A673 (cell line): ENCODE results near the gene TNKS1BP1. TPM values are rescaled to one million over a fixed set of nuclear protein-coding genes. Genes with fewer than 3 reads are reported as not detected.

Source experiments
- BruUV-seq: library from RNA; stranded (reverse); fragments of 400-500 nt; replicated peaks from 2 replicates; lab custom pipeline; 2021; lab: Mats Ljungman, UMichigan
- CTCF ChIA-PET: fragments of 300-600 bp; sonication (Branson Sonifier 250); formaldehyde crosslinking; loops from one replicate; lab custom pipeline; 2022; ENCODE audit warnings: antibody characterized with exemption; lab: Charles Lee
- POLR2A ChIA-PET: fragments of 300-600 bp; sonication (Branson Sonifier 250); formaldehyde crosslinking; loops from one replicate; lab custom pipeline; 2022; ENCODE audit warnings: antibody characterized with exemption; ENCODE audit not compliant: low non-redundant PET; lab: Charles Lee
- DNase-seq: peaks from one replicate; pipeline ENCODE4 v3.0.0-alpha.2; 2015; ENCODE audit warnings: low spot score
- H3K27ac ChIP-seq: fragments of 200-600 bp; sonication (generic); 2 replicates; pipeline ENCODE4 v1.5.1; 2016; ENCODE audit warnings: mixed run types, low read depth, mild to moderate bottlenecking, mixed read lengths, antibody characterized with exemption, low read length; ENCODE audit not compliant: poor library complexity, severe bottlenecking
- H3K27me3 ChIP-seq: fragments of 200-600 bp; sonication (generic); replicated peaks from 2 replicates; pipeline ENCODE4 v1.6.1; 2017; ENCODE audit warnings: mixed run types, low read depth, mild to moderate bottlenecking, mixed read lengths, antibody characterized with exemption, low read length; ENCODE audit not compliant: insufficient read depth, poor library complexity
- H3K36me3 ChIP-seq: fragments of 200-600 bp; sonication (generic); 2 replicates; pipeline ENCODE4 v1.6.1; 2016; ENCODE audit warnings: mixed run types, mild to moderate bottlenecking, mixed read lengths, antibody characterized with exemption, low read length; ENCODE audit not compliant: insufficient read depth, poor library complexity, severe bottlenecking
- H3K4me1 ChIP-seq: fragments of 200-600 bp; sonication (generic); 2 replicates; pipeline ENCODE4 v1.6.1; 2017; ENCODE audit warnings: mixed run types, mild to moderate bottlenecking, mixed read lengths, antibody characterized with exemption, low read length; ENCODE audit not compliant: insufficient read depth, poor library complexity, severe bottlenecking
- H3K4me3 ChIP-seq: fragments of 200-600 bp; sonication (generic); 2 replicates; pipeline ENCODE4 v1.5.1; 2016; ENCODE audit warnings: low read depth, mixed run types, mild to moderate bottlenecking, mixed read lengths, low read length; ENCODE audit not compliant: poor library complexity, severe bottlenecking
- H3K9me3 ChIP-seq: fragments of 200-600 bp; sonication (generic); 2 replicates; pipeline ENCODE4 v1.6.1; 2016; ENCODE audit warnings: mixed run types, low read depth, mild to moderate bottlenecking, mixed read lengths, antibody characterized with exemption, low read length; ENCODE audit not compliant: poor library complexity, severe bottlenecking
- EZH2 ChIP-seq: fragments of 200-600 bp; sonication (generic); IDR thresholded peaks from 2 replicates; pipeline ENCODE4 v1.6.1; 2017; ENCODE audit warnings: borderline replicate concordance, low read depth, mild to moderate bottlenecking, mixed read lengths, antibody characterized with exemption, low read length; ENCODE audit not compliant: poor library complexity, severe bottlenecking
- intact Hi-C: fragments of 100-400 bp; cut with micrococcal nuclease; formaldehyde crosslinking; loops from one replicate; pipeline ENCODE4 v1.10.0; 2022; ENCODE audit not compliant: unreplicated experiment
- total RNA-seq: library from RNA; stranded (reverse); gene quantifications from 2 replicates; pipeline ENCODE4 v1.2.3, GENCODE V29; 2021
- TF ChIP-seq, protein P1 (sequence below): fragments of 300-800, 200-600 bp; sonication (generic); conservative IDR thresholded peaks from 2 replicates; pipeline ENCODE4 v1.5.1; 2017; ENCODE audit warnings: low read depth, mild to moderate bottlenecking, antibody characterized with exemption, low read length, moderate library complexity, mixed read lengths

TNKS1BP1 gene
- total RNA-seq, 1 experiment from 2014 or later: 80.4 TPM

DNA sequence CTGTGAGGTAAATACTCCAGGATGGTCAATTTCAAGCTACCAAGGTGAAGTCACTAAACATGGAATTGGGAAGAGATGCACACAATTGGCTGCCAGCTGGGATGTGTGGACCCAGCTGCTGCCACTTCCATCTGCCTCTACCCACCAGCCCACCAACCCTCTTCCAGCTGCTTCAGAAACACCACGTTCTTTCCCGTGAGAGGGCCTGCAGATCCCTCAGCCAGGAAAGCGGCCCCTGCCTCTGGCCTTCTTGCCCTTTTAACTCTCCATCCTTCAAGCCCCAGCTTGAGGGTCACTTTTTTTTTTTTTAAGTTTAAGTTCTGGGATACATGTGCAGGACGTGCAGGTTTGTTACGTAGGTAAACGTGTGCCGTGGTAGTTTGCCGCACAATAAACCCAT is 36.2 kb upstream of the TNKS1BP1 start:
- POLR2A ChIA-PET: no interaction called here
- H3K4me1 ChIP-seq: no peaks in the 10 kb centered on the region
- no peaks in the 10 kb centered on the region for H3K36me3 ChIP-seq
- H3K4me3 ChIP-seq: no peak overlapping the region
- H3K27me3 ChIP-seq: peaks cover 3% of the 10 kb centered on the region
- CTCF ChIA-PET: interaction anchor here (0.6 kb wide), 1 partner anchor 11 kb away, joined by 8 read pairs; no protein-coding TSS in a partner anchor
- H3K9me3 ChIP-seq: no peaks in the 10 kb centered on the region
- no peak for TF ChIP-seq EZH2
- TF ChIP-seq, protein P1, sequence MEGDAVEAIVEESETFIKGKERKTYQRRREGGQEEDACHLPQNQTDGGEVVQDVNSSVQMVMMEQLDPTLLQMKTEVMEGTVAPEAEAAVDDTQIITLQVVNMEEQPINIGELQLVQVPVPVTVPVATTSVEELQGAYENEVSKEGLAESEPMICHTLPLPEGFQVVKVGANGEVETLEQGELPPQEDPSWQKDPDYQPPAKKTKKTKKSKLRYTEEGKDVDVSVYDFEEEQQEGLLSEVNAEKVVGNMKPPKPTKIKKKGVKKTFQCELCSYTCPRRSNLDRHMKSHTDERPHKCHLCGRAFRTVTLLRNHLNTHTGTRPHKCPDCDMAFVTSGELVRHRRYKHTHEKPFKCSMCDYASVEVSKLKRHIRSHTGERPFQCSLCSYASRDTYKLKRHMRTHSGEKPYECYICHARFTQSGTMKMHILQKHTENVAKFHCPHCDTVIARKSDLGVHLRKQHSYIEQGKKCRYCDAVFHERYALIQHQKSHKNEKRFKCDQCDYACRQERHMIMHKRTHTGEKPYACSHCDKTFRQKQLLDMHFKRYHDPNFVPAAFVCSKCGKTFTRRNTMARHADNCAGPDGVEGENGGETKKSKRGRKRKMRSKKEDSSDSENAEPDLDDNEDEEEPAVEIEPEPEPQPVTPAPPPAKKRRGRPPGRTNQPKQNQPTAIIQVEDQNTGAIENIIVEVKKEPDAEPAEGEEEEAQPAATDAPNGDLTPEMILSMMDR: no peak
- no peak overlapping the region for H3K27ac ChIP-seq
- no peak for DNase-seq
- intact Hi-C loops: no loop called here
- BruUV-seq: no TSS peak

DNA sequence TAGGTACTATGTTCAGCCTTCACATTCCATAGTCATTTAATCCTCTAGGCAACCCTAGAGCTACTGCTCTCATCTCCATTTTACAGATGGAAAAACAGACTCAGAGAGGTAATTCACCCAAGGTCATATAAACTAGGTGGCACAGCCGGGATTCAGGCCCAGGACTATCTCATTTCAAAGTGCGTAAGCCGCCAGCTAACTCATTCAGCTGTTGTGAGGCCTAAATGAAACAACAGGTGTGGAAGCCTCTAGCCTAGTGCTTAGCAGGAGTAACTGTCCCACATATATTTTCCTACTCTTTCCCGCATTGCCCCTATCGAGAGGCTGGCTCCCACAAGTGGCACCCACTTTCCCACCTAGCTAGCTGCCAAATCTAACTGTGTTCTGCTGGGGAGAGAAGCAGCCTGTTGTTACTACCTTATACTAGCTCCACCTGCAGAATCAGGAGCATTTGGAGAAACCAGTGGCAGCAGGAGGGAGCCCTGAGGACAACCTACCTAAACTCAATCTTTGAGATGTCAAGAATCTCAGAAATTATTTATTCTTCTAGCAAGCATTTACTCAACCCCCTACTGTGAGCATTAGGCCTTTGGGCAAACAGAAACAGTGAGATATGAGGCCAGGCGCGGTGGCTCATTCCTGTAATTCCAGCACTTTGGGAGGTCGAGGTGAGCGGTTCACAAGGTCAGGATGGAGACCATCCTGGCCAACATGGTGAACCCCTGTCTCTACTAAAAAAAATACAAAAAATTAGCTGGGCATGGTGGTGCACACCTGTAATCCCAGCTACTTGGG is 35.3 kb upstream of the TNKS1BP1 start:
- no peak overlapping the region for H3K27ac ChIP-seq
- no peak for DNase-seq
- BruUV-seq: no TSS peak
- POLR2A ChIA-PET: no interaction called here
- H3K4me3 ChIP-seq: no peak overlapping the region
- TF ChIP-seq, protein P1: no peak
- no peak for TF ChIP-seq EZH2
- CTCF ChIA-PET: interaction anchor here (0.6 kb wide), 1 partner anchor 10 kb away, joined by 8 read pairs; no protein-coding TSS in a partner anchor
- H3K4me1 ChIP-seq: no peaks in the 10 kb centered on the region
- H3K27me3 ChIP-seq: peaks cover 3% of the 10 kb centered on the region
- intact Hi-C loops: no loop called here
- H3K9me3 ChIP-seq: no peaks in the 10 kb centered on the region
- no peaks in the 10 kb centered on the region for H3K36me3 ChIP-seq

DNA sequence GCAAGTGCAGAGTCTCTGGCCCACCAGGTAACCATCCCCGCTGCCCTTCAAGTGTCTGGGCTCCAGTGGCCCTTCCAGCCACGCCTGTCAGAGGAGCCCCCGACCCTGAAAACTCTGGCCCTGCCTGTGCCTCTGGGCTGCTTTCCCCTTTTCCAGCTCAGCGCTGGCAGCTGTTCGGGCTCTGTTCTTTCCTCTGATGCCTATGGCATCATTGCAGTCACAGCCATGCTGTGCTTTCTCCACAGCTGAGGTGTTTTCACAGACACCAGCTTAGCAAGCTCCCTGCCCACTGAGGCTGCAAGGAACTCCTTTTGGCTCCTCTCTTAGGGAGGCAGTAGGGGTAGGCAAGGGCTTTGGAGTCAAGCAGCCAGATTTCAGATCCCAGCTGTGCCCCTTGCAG is 34.6 kb upstream of the TNKS1BP1 start:
- no peaks in the 10 kb centered on the region for H3K9me3 ChIP-seq
- no peaks in the 10 kb centered on the region for H3K4me1 ChIP-seq
- no TSS peak for BruUV-seq
- TF ChIP-seq, protein P1: no peak
- no peak for TF ChIP-seq EZH2
- no peak overlapping the region for H3K27ac ChIP-seq
- H3K36me3 ChIP-seq: no peaks in the 10 kb centered on the region
- peaks cover 3% of the 10 kb centered on the region for H3K27me3 ChIP-seq
- H3K4me3 ChIP-seq: no peak overlapping the region
- DNase-seq: no peak
- ChIA-PET POLR2A (no interaction called here), CTCF (no interaction called here)
- intact Hi-C loops: no loop called here
